H9 (cell line): Measurements from ENCODE around the gene CASP14. TPM values are rescaled to one million over a fixed set of nuclear protein-coding genes. Genes with fewer than 3 reads are reported as not detected.

Experiments
- DNase-seq: peaks from one replicate; pipeline ENCODE4 v3.0.0-alpha.2; 2017
- H2AFZ ChIP-seq: one replicate; pipeline ENCODE4 v1.6.1; 2013; ENCODE audit warnings: mild to moderate bottlenecking, low read length, control low read depth, moderate library complexity
- H2AK5ac ChIP-seq: 2 replicates; pipeline ENCODE4 v1.6.1; 2013; ENCODE audit warnings: low read length, control low read depth, mixed read lengths; ENCODE audit not compliant: insufficient read length
- H2BK120ac ChIP-seq: one replicate; pipeline ENCODE4 v1.6.1; 2013; ENCODE audit warnings: low read depth, mild to moderate bottlenecking, low read length, control low read depth, inconsistent platforms; ENCODE audit not compliant: poor library complexity, severe bottlenecking
- H2BK12ac ChIP-seq: 2 replicates; pipeline ENCODE4 v1.6.1; 2013; ENCODE audit warnings: low read length, control low read depth, mixed read lengths, low read depth; ENCODE audit not compliant: insufficient read length
- H2BK15ac ChIP-seq: 2 replicates; pipeline ENCODE4 v1.6.1; 2013; ENCODE audit warnings: low read depth, low read length, control low read depth
- H2BK20ac ChIP-seq: one replicate; pipeline ENCODE4 v1.6.1; 2013; ENCODE audit warnings: low read depth, mild to moderate bottlenecking, low read length, control low read depth, inconsistent platforms; ENCODE audit not compliant: poor library complexity, severe bottlenecking
- H2BK5ac ChIP-seq: 2 replicates; pipeline ENCODE4 v1.6.1; 2013; ENCODE audit warnings: low read length, control low read depth, mixed read lengths; ENCODE audit not compliant: insufficient read length
- H3K14ac ChIP-seq: 2 replicates; pipeline ENCODE4 v1.6.1; 2013; ENCODE audit warnings: low read length, control low read depth; ENCODE audit not compliant: insufficient read depth
- H3K18ac ChIP-seq: 2 replicates; pipeline ENCODE4 v1.6.1; 2013; ENCODE audit warnings: low read depth, mild to moderate bottlenecking, mixed read lengths, low read length, control low read depth; ENCODE audit not compliant: insufficient read length
- H3K23ac ChIP-seq: 2 replicates; pipeline ENCODE4 v1.6.1; 2013; ENCODE audit warnings: low read length, control low read depth, mixed read lengths, low read depth; ENCODE audit not compliant: insufficient read length
- H3K23me2 ChIP-seq: 2 replicates; pipeline ENCODE4 v1.6.1; 2013; ENCODE audit warnings: low read depth, mild to moderate bottlenecking, mixed read lengths, low read length, control low read depth; ENCODE audit not compliant: insufficient read length, poor library complexity, severe bottlenecking
- H3K27ac ChIP-seq: 2 replicates; pipeline ENCODE4 v1.5.1; 2013; ENCODE audit warnings: low read length, control low read depth, mixed read lengths, low read depth; ENCODE audit not compliant: insufficient read length
- H3K27me3 ChIP-seq: 2 replicates; pipeline ENCODE4 v1.6.1; 2013; ENCODE audit warnings: low read length, control low read depth, inconsistent platforms; ENCODE audit not compliant: insufficient read depth
- H3K4ac ChIP-seq: 2 replicates; pipeline ENCODE4 v1.6.1; 2013; ENCODE audit warnings: low read depth, mild to moderate bottlenecking, control low read depth, inconsistent platforms, low read length, moderate library complexity
- H3K4me1 ChIP-seq: 2 replicates; pipeline ENCODE4 v1.6.1; 2013; ENCODE audit warnings: low read length, control low read depth, inconsistent platforms; ENCODE audit not compliant: insufficient read depth
- H3K4me2 ChIP-seq: 2 replicates; pipeline ENCODE4 v1.6.1; 2013; ENCODE audit warnings: low read length, control low read depth, mixed read lengths; ENCODE audit not compliant: insufficient read length, insufficient read depth
- H3K56ac ChIP-seq: 2 replicates; pipeline ENCODE4 v1.6.1; 2013; ENCODE audit warnings: low read depth, mild to moderate bottlenecking, mixed read lengths, low read length, control low read depth; ENCODE audit not compliant: insufficient read length
- H3K79me1 ChIP-seq: 2 replicates; pipeline ENCODE4 v1.6.1; 2013; ENCODE audit warnings: low read depth, mild to moderate bottlenecking, moderate library complexity, low read length, control low read depth, inconsistent platforms; ENCODE audit not compliant: insufficient read depth, poor library complexity, severe bottlenecking
- H3K79me2 ChIP-seq: 2 replicates; pipeline ENCODE4 v1.6.1; 2013; ENCODE audit warnings: low read length, control low read depth, inconsistent platforms; ENCODE audit not compliant: insufficient read depth
- H3K9ac ChIP-seq: 2 replicates; pipeline ENCODE4 v1.6.1; 2013; ENCODE audit warnings: low read length, control low read depth, mixed read lengths; ENCODE audit not compliant: insufficient read length; ENCODE audit errors: extremely low read depth
- H3K9me3 ChIP-seq: one replicate; pipeline ENCODE4 v1.6.1; 2013; ENCODE audit warnings: low read depth, low read length, inconsistent platforms; ENCODE audit not compliant: control insufficient read depth
- H3T11ph ChIP-seq: one replicate; pipeline ENCODE4 v1.6.1; 2013; ENCODE audit warnings: mild to moderate bottlenecking, low read length, control low read depth, inconsistent platforms
- H4K20me1 ChIP-seq: one replicate; pipeline ENCODE4 v1.6.1; 2013; ENCODE audit not compliant: control insufficient read depth, insufficient read length, insufficient read depth
- H4K5ac ChIP-seq: 2 replicates; pipeline ENCODE4 v1.6.1; 2013; ENCODE audit warnings: low read depth, mild to moderate bottlenecking, mixed read lengths, low read length, control low read depth; ENCODE audit not compliant: insufficient read length
- H4K8ac ChIP-seq: replicated peaks from 2 replicates; pipeline ENCODE4 v1.6.1; 2013; ENCODE audit warnings: low read length, control low read depth, mixed read lengths, low read depth; ENCODE audit not compliant: insufficient read length
- H4K91ac ChIP-seq: 2 replicates; pipeline ENCODE4 v1.6.1; 2013; ENCODE audit warnings: low read depth, mild to moderate bottlenecking, moderate library complexity, mixed read lengths, low read length, control low read depth; ENCODE audit not compliant: insufficient read length
- H3K27ac Mint-ChIP-seq, 3 experiments: 2 replicates in 2 of 3; 3 replicates in 1 of 3; pipeline ENCODE4 v1.8.0; 2020 to 2021; ENCODE audit warnings: mixed read lengths in 3 of 3, mild to moderate bottlenecking in 1 of 3, moderate library complexity in 1 of 3
- H3K27me3 Mint-ChIP-seq: 2 replicates; pipeline ENCODE4 v1.8.0; 2021; ENCODE audit warnings: low read depth, mild to moderate bottlenecking, moderate library complexity, mixed read lengths
- H3K36me3 Mint-ChIP-seq, 3 experiments: 2 replicates in 2 of 3; 3 replicates in 1 of 3; pipeline ENCODE4 v1.8.0; 2020 to 2021; ENCODE audit warnings: low read depth in 3 of 3, mixed read lengths in 3 of 3; ENCODE audit not compliant: insufficient read depth in 1 of 3
- H3K4me1 Mint-ChIP-seq, 2 experiments: 2 replicates each; pipeline ENCODE4 v1.8.0; 2020; ENCODE audit warnings: mixed read lengths in 2 of 2
- H3K4me3 Mint-ChIP-seq, 2 experiments: 2 replicates in 1 of 2; 3 replicates in 1 of 2; pipeline ENCODE4 v1.8.0; 2020 to 2021; ENCODE audit warnings: mild to moderate bottlenecking in 2 of 2, mixed read lengths in 2 of 2, moderate library complexity in 1 of 2
- H3K9me3 Mint-ChIP-seq, 2 experiments: 2 replicates in 1 of 2; 3 replicates in 1 of 2; pipeline ENCODE4 v1.8.0; 2020; ENCODE audit warnings: mild to moderate bottlenecking in 2 of 2, mixed read lengths in 2 of 2, moderate library complexity in 1 of 2
- WGBS: extraction: QIAGEN DNeasy Blood & Tissue Kit; methylation state at CpG from one replicate; pipeline ENCODE4 v1.1.7; 2013; ENCODE audit warnings: missing lambda C conversion rate, low lambda C conversion rate, mixed read lengths; ENCODE audit not compliant: insufficient read length; ENCODE audit errors: extremely low coverage; 5-methylcytosine and 5-hydroxymethylcytosine counted together
- total RNA-seq: library from RNA; stranded (reverse); gene quantifications from 2 replicates; pipeline ENCODE4 v1.2.1, GENCODE V29; 2021
- TF ChIP-seq, protein P1 (sequence below): fragments of 200-600 bp; sonication (generic); conservative IDR thresholded peaks from 3 replicates; pipeline ENCODE4 v1.8.0; 2021; ENCODE audit warnings: antibody characterized with exemption, mild to moderate bottlenecking

The CASP14 gene
- total RNA-seq, 1 experiment from 2014 or later: not detected

DNA sequence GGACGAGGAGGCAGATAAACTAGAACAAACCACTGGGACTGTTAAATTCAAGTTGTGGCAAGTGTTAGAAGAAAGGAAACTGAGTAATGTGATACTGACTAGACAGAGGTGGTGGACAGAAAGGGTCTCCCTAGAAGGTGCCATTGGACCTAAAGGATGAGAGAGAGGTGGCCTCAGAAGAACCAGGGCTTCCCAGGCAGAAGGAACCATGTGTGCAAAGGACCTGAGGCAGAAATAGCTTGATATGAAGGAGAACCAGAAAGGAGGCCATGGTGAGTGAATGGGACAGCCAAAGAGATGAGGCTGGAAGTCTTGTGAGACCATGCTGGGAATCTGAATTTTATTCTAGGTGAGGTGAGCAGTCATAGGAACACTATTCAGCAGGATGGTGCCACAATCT is 55.1 kb downstream of the CASP14 start:
- no peaks in the 10 kb centered on the region for H3K9me3 ChIP-seq
- no peak overlapping the region for H3K4me2 ChIP-seq
- H2BK12ac ChIP-seq: no peak overlapping the region
- no peaks in the 10 kb centered on the region; the same call in 1 of the 2 replicates for H3K4me1 ChIP-seq
- no peak overlapping the region for H3K27ac ChIP-seq
- no peak overlapping the region for H3K4ac ChIP-seq
- no CpG with 5 or more reads among the region's 1 CpG for WGBS
- H3T11ph ChIP-seq: no peak overlapping the region
- H3K18ac ChIP-seq: no peak overlapping the region
- Mint-ChIP-seq H3K27me3 (peaks cover 1% of the 10 kb centered on the region; the same call in 1 of the 2 replicates), H3K4me3 (no peak overlapping the region), H3K27ac (no peak overlapping the region; a peak in 1 of 7 replicates), H3K4me1 (peaks cover 15 to 17% of the 10 kb centered on the region in 2 experiments), H3K9me3 (peaks cover 22 to 28% of the 10 kb centered on the region in 2 experiments), H3K36me3 (peaks cover 5 to 13% (median 12%) of the 10 kb centered on the region in 3 experiments; a peak in 5 of 7 replicates)
- no peak overlapping the region for H3K9ac ChIP-seq
- TF ChIP-seq, protein P1, sequence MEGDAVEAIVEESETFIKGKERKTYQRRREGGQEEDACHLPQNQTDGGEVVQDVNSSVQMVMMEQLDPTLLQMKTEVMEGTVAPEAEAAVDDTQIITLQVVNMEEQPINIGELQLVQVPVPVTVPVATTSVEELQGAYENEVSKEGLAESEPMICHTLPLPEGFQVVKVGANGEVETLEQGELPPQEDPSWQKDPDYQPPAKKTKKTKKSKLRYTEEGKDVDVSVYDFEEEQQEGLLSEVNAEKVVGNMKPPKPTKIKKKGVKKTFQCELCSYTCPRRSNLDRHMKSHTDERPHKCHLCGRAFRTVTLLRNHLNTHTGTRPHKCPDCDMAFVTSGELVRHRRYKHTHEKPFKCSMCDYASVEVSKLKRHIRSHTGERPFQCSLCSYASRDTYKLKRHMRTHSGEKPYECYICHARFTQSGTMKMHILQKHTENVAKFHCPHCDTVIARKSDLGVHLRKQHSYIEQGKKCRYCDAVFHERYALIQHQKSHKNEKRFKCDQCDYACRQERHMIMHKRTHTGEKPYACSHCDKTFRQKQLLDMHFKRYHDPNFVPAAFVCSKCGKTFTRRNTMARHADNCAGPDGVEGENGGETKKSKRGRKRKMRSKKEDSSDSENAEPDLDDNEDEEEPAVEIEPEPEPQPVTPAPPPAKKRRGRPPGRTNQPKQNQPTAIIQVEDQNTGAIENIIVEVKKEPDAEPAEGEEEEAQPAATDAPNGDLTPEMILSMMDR: no peak
- H4K20me1 ChIP-seq: no peaks in the 10 kb centered on the region
- no peak overlapping the region for H2BK120ac ChIP-seq
- H3K56ac ChIP-seq: no peak overlapping the region
- H3K27me3 ChIP-seq: no peaks in the 10 kb centered on the region
- H2BK5ac ChIP-seq: no peak overlapping the region
- no peak overlapping the region for H2BK15ac ChIP-seq
- DNase-seq: no peak
- no peak overlapping the region for H2AFZ ChIP-seq
- no peak overlapping the region for H2BK20ac ChIP-seq
- H3K79me1 ChIP-seq: no peaks in the 10 kb centered on the region
- no peaks in the 10 kb centered on the region for H3K79me2 ChIP-seq
- H4K8ac ChIP-seq: no peak overlapping the region
- no peak overlapping the region for H3K14ac ChIP-seq
- no peak overlapping the region for H3K23ac ChIP-seq
- H4K5ac ChIP-seq: no peak overlapping the region
- H3K23me2 ChIP-seq: peaks cover 10% of the 10 kb centered on the region
- H4K91ac ChIP-seq: no peak overlapping the region
- no peak overlapping the region for H2AK5ac ChIP-seq
